Dendritic cell treated with granulocyte-macrophage colony-stimulating factor and Interleukin-4, amounts not matched to agents 40 ng/mL and 50 ng/mL, for 4 days (primary cell): Measurements from ENCODE around the gene RPS19BP1.

Experiments used
- H3K27ac Mint-ChIP-seq: one replicate; pipeline ENCODE4 v1.8.0; 2022; ENCODE audit warnings: mild to moderate bottlenecking, mixed read lengths
- H3K27me3 Mint-ChIP-seq: one replicate; pipeline ENCODE4 v1.8.0; 2022; ENCODE audit warnings: mild to moderate bottlenecking, mixed read lengths
- H3K36me3 Mint-ChIP-seq: one replicate; pipeline ENCODE4 v1.8.0; 2022; ENCODE audit warnings: low read depth, mixed read lengths
- H3K4me1 Mint-ChIP-seq: one replicate; pipeline ENCODE4 v1.8.0; 2022; ENCODE audit warnings: low read depth, mixed read lengths
- H3K4me3 Mint-ChIP-seq: one replicate; pipeline ENCODE4 v1.8.0; 2022; ENCODE audit warnings: mild to moderate bottlenecking, moderate library complexity, mixed read lengths
- H3K9me3 Mint-ChIP-seq: one replicate; pipeline ENCODE4 v1.8.0; 2022; ENCODE audit warnings: mixed read lengths
- intact Hi-C: fragments of 100-400 bp; cut with micrococcal nuclease; formaldehyde crosslinking; loops from one replicate; pipeline ENCODE4 v1.15.0; 2022

Gene RPS19BP1

DNA sequence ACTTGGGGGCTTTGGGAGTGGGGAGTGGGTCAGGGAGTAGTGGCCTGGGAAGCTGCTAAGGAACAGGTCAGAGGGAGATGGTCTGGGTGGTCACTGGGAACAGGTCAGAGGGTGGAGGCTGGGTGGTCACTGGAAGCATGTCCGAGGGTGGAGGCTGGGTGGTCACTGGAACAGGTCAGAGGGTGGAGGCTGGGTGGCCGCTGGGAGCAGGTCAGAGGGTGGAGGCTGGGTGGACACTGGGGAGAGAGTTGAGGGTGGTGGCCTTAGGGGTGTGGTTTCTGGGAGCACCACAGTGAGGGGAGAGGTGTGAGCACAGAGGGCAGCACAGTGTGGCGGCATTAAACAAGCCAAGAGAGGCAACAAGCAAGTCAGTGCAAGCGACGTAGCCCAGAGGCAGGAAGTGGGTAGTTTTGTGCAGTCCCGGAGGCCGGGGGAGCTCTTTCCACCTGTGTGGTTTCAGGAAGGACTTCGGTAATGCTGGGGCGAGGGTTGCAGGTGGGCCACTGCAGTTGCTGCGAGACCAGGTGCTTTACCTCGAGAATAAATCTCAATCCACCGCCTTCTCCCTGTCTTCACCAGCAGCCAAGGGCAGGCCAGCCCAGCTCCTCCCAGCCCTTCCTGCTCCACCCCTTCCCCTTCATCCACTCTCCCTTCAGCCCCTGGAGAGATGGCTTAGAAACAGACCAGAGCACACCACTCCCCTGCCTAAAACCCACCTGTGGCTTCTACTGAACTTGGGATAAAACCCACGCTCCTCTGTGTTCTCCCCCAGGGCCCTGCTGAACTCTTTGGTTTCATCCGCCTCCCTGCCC, 34.8 kb upstream of the RPS19BP1 start:
- intact Hi-C loops: no loop called here
- Mint-ChIP-seq H3K4me3 (no peak overlapping the region), H3K27ac (no peak overlapping the region), H3K27me3 (peaks cover 15% of the 10 kb centered on the region), H3K36me3 (no peaks in the 10 kb centered on the region), H3K4me1 (no peaks in the 10 kb centered on the region), H3K9me3 (peaks cover 12% of the 10 kb centered on the region)

DNA sequence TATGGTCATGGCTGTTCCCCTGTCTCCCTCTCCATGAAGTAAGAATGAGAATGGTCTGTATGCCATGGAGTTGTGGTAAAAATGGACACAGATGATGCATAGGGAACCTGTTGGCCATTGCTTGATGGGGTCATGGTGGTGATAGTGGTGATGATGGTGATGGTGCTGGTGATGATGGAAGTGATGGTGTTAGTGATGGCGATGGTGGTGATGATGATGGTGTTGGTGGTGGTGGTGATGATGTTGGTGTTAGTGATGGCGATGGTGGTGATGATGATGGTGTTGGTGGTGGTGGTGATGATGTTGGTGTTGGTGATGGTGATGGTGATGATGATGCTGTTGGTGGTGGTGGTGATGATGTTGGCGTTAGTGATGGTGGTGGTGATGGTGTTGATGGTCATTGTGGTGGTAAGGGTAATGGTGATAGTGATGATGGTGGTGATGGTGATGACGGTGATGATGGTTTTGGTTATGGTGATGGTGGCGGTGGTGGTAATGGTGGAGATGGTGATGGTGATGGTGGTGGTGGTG, 32.9 kb upstream of the RPS19BP1 start:
- Mint-ChIP-seq H3K27ac (no peak overlapping the region), H3K4me3 (no peak overlapping the region), H3K27me3 (peaks cover 20% of the 10 kb centered on the region), H3K36me3 (no peaks in the 10 kb centered on the region), H3K9me3 (peaks cover 12% of the 10 kb centered on the region), H3K4me1 (no peaks in the 10 kb centered on the region)
- intact Hi-C loops: no loop called here

DNA sequence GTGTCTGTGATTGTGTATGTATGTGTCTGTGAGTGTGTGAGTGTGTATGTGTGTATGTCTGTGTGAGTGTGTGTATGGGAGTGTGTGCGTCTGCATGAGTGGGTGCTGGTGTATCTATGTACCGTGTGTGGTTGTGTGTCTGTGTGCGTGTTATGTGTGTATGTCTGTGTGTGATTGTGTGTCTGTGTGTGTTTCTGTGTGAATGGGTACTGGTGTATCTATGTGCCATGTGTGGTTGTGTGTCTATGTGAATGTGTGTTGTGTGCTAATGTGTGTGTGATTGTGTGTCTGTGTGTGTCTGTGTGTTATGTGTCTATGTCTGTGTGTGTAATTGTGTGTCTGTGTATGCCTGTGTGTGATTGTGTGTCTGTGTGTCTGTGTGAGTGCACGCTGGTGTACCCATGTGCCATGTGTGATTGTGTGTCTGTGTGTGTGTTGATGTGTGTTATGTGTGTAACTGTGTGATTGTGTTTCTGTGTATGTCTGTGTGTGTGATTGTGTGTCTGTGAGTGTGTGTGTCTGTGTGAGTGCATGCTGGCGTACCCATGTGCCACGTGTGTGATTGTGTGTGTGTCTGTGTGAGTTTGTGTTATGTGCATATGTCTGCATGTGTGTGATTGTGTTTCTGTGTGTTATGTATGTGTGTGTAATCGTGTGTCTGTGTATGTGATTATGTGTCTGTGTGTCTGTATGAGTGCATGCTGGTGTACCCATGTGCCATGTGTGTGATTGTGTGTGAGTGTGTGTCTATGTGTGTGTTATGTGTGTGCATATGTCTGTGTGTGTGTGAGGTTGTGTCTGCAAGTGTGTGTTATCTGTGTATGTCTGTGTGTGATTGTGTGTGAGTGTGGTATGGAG, 31.3 kb upstream of the RPS19BP1 start:
- H3K36me3 Mint-ChIP-seq: no peaks in the 10 kb centered on the region
- peaks cover 12% of the 10 kb centered on the region for H3K9me3 Mint-ChIP-seq
- H3K27me3 Mint-ChIP-seq: peaks cover 37% of the 10 kb centered on the region
- intact Hi-C loops: no loop called here
- H3K4me1 Mint-ChIP-seq: no peaks in the 10 kb centered on the region
- H3K4me3 Mint-ChIP-seq: no peak overlapping the region
- H3K27ac Mint-ChIP-seq: no peak overlapping the region

DNA sequence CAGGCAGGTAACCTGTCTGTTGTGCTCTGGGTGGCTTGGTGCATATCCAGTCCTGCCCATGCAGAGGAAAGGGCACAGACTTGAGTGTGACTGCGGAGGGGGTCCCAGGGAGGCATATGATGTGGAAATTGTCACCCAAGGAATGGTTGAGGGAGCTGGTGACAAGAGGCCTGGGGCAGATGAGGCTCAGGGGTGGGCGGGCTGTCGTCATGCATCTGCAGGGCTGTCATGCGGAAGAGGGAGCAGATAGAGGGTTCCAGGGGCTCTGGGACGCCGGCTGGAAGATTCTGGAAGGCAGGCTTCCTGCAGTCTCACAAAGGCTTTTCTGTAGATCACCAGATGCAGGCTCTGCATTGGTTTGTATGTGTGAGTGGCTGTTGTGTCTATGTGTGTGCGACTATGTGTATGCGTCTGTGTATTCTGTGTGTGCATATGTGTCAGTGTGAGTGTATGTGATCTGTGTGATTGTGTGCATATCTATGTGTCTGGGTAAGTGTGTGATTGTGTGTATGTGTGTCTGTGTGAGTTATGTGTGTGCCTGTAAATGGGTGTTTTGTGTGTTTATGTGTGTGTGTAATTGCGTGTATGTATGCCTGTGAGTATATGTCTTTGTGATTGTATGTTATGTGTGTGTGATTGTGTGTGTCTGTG, 30.4 kb upstream of the RPS19BP1 start:
- intact Hi-C loops: no loop called here

DNA sequence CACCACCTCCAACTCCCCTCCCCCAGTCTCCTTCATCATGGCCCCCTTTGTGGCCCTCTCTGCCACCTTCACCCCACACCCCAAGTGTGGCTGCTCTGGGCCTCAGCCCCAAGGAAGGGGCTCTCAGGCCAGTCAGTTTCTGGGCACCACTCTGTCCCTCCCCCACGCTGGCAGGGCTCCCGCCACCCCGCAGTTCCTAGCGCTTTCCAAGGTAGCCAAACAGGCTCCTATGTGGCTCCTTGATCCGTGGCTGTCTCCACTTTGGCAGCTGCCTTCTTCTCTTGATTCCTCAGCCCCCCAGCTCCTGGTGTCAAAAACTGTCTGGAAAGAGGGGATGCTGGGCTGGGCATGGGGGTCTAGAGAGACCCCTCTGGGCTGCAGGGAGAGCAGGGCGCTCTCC, 27.6 kb upstream of the RPS19BP1 start:
- Mint-ChIP-seq H3K4me1 (no peaks in the 10 kb centered on the region), H3K36me3 (no peaks in the 10 kb centered on the region), H3K9me3 (peaks cover 1% of the 10 kb centered on the region), H3K27me3 (peaks cover 57% of the 10 kb centered on the region), H3K27ac (no peak overlapping the region), H3K4me3 (no peak overlapping the region)
- intact Hi-C loops: no loop called here

More for the DNA sequence above, 30.4 kb upstream of the RPS19BP1 start:
- H3K9me3 Mint-ChIP-seq: peaks cover 12% of the 10 kb centered on the region
- H3K4me1 Mint-ChIP-seq: no peaks in the 10 kb centered on the region
- H3K36me3 Mint-ChIP-seq: no peaks in the 10 kb centered on the region
- H3K4me3 Mint-ChIP-seq: no peak overlapping the region
- peaks cover 44% of the 10 kb centered on the region for H3K27me3 Mint-ChIP-seq
- H3K27ac Mint-ChIP-seq: no peak overlapping the region

DNA sequence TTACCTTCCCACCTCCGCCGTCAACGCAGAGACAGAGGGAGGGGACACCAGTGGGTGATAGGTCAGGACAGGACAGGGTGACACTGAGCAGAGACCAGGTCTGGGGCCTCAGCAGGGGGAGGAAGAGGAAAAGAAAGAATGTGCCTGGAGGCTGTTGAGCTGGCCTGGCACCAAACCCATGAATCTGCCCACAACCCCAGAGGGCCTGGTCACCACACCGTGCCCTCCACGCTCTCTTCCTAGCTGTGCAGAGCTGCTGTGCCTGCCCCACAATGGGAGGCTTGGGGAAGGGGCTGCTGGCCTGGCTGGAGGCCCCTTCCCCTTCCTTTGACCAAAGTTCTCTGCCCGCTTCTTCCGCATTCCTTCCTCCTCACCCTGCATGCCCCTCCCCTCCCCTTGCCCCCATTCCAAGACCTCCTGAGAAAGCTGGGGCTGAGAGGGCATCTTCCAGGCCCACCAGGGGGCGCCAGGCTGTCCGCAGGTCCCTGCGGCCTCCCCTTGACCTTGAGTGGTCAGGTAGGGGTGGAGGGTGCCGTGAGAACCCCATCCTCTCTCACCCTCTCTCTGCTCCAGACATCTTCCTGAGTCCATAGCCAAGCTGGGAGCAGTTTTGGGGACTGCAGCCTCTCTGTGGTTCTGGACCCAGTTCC, 27.0 kb upstream of the RPS19BP1 start:
- intact Hi-C loops: no loop called here
- H3K36me3 Mint-ChIP-seq: no peaks in the 10 kb centered on the region
- H3K4me3 Mint-ChIP-seq: no peak overlapping the region
- H3K27me3 Mint-ChIP-seq: peaks cover 61% of the 10 kb centered on the region
- no peaks in the 10 kb centered on the region for H3K9me3 Mint-ChIP-seq
- H3K27ac Mint-ChIP-seq: no peak overlapping the region
- no peaks in the 10 kb centered on the region for H3K4me1 Mint-ChIP-seq

DNA sequence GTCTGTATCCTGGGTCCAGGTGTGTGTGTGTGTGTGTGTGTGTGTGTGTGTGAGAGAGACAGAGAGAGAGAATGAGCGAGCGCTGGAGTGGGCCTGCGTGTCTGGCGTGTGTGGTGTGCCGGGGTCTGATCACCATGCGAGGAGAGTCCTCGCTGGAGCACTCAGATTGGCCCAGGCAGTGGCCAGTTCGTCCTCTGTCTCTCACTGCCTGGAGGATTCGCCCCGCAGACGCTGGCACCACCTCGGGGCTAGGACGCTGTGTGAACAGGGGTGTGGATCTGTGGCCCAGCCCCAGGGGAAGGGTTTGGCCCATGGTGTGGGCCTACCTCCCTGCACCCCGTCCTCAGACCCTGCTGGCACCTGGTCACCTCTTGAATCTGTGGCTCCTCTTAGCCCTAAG, 26.4 kb upstream of the RPS19BP1 start:
- peaks cover 67% of the 10 kb centered on the region for H3K27me3 Mint-ChIP-seq
- H3K9me3 Mint-ChIP-seq: no peaks in the 10 kb centered on the region
- no peak overlapping the region for H3K27ac Mint-ChIP-seq
- H3K36me3 Mint-ChIP-seq: no peaks in the 10 kb centered on the region
- no peaks in the 10 kb centered on the region for H3K4me1 Mint-ChIP-seq
- no peak overlapping the region for H3K4me3 Mint-ChIP-seq
- intact Hi-C loops: no loop called here

DNA sequence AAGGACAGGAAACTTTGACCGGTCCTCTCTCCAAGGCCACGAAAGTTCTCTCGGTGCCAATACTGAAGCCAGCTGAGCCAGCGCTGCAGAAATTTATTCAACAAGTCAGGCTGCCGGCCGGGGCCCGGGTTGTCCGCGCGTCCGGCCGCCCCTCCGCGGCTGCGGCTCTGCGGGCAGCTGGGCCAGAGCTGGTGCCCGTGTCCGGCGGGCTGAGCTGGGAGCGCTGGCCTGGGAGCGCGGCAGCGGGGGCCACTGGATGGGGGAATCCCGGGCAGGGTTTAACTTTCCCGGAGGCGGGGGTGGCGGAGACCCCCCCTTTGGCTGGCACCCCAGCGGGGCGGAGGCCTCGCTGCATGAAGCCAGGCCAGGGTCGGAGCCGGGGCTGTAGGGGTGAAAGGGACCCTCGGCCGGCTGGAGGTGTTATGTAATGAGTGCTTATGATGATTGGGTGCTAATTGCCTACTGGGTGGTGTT, 25.7 kb upstream of the RPS19BP1 start:
- intact Hi-C loops: no loop called here
- Mint-ChIP-seq H3K27me3 (peaks cover 71% of the 10 kb centered on the region), H3K9me3 (no peaks in the 10 kb centered on the region), H3K4me3 (no peak overlapping the region), H3K27ac (no peak overlapping the region), H3K4me1 (no peaks in the 10 kb centered on the region), H3K36me3 (no peaks in the 10 kb centered on the region)

DNA sequence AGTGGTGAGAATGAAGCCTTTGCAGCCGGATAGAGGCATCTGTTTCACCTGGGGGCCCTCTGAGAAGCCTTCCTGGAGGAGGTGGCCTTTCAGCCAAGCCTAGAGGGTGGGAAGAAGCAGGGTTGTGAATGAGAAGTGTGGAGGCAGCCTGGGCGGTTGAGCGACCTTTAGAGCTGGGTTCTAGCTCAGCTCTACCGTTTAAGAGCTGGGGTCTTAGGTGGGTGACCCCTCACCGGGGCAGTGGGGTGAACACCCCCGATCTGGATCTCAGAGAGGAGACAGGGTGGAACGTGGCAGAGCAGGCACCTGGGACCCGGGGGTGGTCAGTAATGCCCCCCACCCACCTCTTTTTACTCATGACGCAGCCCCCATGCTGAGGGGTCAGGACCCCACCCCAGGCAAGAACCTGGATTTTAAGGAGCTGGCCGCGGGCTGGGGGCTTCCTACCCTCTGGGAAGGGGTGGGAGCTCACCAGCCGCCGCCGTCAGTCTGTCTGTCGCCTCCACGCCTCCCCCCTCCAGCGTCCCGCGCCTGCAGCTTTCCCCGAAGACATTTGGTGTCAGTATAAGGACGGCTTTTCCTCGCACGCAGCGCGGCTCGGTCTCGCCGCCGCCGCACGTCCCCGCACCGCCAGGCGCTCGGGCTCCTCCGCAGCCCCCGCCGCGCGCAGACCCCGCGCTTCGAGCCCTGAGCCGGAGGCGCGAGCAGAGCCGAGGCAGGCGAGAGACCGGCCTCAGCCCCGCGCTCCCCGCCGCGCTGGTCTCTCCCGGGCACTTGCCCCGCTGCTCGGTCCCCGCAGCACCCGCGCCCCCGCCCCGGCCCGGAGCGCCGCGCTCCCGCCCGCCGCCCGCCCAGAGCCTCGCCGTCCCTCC, 24.7 kb upstream of the RPS19BP1 start:
- no peak overlapping the region for H3K27ac Mint-ChIP-seq
- no peaks in the 10 kb centered on the region for H3K36me3 Mint-ChIP-seq
- intact Hi-C loops: no loop called here
- no peaks in the 10 kb centered on the region for H3K9me3 Mint-ChIP-seq
- peaks cover 80% of the 10 kb centered on the region for H3K27me3 Mint-ChIP-seq
- no peak overlapping the region for H3K4me3 Mint-ChIP-seq
- no peaks in the 10 kb centered on the region for H3K4me1 Mint-ChIP-seq

DNA sequence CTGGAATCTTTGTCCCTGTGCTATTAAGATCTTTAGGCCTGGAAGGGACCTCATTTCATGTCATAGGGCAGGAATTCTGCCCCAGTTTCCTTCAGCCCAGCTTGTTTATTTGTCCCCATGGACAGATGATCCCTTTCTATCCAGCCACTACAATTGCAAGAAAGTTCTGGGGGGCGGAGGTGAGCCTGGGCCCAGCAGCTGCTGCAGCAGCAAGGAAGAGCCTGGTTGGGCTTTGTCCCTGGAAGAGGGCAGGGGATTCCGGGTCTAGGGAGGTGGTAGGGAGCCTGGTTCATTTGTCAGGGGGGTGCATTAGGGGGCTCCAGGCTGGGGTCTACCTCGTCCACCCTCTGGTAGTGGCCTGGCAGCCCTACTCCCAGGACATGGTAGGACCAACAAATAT, 21.6 kb upstream of the RPS19BP1 start:
- no peaks in the 10 kb centered on the region for H3K36me3 Mint-ChIP-seq
- H3K4me1 Mint-ChIP-seq: no peaks in the 10 kb centered on the region

DNA sequence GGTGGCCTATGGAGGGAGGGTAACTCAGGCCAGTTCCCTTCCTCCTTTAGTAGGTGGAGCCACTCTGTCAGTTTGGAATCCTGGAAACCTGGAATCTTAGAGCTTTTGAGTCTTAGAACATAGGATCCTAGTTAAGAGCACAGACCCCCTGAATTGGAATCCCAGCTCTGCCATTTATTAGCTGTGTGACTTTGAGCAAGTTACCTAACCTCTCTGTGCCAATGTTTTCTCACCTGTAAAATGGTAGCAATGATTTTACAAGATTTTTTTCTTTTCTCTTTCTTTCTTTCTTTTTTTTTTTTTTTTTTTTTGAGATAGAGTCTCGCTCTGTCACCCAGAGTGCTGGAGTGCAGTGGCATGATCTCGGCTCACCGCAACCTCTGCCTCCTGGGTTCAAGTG, 20.9 kb upstream of the RPS19BP1 start:
- H3K9me3 Mint-ChIP-seq: no peaks in the 10 kb centered on the region
- H3K4me1 Mint-ChIP-seq: no peaks in the 10 kb centered on the region
- no peak overlapping the region for H3K27ac Mint-ChIP-seq
- intact Hi-C loops: no loop called here
- H3K27me3 Mint-ChIP-seq: peaks cover 67% of the 10 kb centered on the region
- no peak overlapping the region for H3K4me3 Mint-ChIP-seq
- H3K36me3 Mint-ChIP-seq: no peaks in the 10 kb centered on the region

More for the DNA sequence above, 21.6 kb upstream of the RPS19BP1 start:
- Mint-ChIP-seq H3K9me3 (no peaks in the 10 kb centered on the region), H3K27ac (no peak overlapping the region), H3K27me3 (peaks cover 72% of the 10 kb centered on the region), H3K4me3 (no peak overlapping the region)
- intact Hi-C loops: no loop called here

DNA sequence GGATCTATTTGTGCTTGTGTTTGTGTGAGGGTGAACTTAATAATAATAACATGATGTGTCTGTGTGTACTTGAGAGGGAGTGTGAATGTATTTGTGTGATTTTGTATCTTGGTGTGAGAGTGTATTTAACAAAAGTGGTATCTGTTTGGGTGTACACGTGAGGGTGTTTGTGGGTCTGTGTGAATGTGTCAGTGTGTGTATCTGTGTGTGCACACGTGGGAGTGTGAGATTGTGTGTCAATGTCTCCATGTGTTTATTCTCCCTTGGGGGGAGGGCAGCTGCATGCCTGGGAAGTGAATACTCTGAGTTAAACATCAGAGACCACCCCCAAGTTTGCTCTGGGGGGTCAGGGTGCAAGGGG, 15.0 kb upstream of the RPS19BP1 start:
- Mint-ChIP-seq H3K36me3 (no peaks in the 10 kb centered on the region), H3K4me3 (no peak overlapping the region), H3K4me1 (peaks cover 5% of the 10 kb centered on the region), H3K27me3 (peaks cover 71% of the 10 kb centered on the region), H3K9me3 (no peaks in the 10 kb centered on the region), H3K27ac (no peak overlapping the region)
- intact Hi-C loops: no loop called here
